ENCODE measurements around the gene P3R3URF.

The P3R3URF gene

GRCh38 chr1:46193984-46194570, 17.8 kb upstream of the P3R3URF start:
- DNase-seq = no peak

- no peak for DNase-seq
Measured at GRCh38 chr1:46193285-46193684, 17.0 kb upstream of the P3R3URF start.

- no peak for DNase-seq
Measured at GRCh38 chr1:46192171-46192570, 15.9 kb upstream of the P3R3URF start.

- DNase-seq = no peak
Measured at GRCh38 chr1:46191033-46191701, 14.9 kb upstream of the P3R3URF start.

GRCh38 chr1:46190539-46190938, 14.3 kb upstream of the P3R3URF start:
- DNase-seq = no peak

- no peak for DNase-seq
Measured at GRCh38 chr1:46188295-46189030, 12.2 kb upstream of the P3R3URF start.

- no peak for DNase-seq
Measured at GRCh38 chr1:46187106-46187869, 11.0 kb upstream of the P3R3URF start.

GRCh38 chr1:46186076-46186475, 9.8 kb upstream of the P3R3URF start:
- DNase-seq = no peak

- DNase-seq = no peak
Measured at GRCh38 chr1:46184920-46185658, 8.8 kb upstream of the P3R3URF start.

- DNase-seq = no peak
Measured at GRCh38 chr1:46183926-46184557, 7.8 kb upstream of the P3R3URF start.

- DNase-seq = peak; percentile 91
Measured at GRCh38 chr1:46183079-46183847, 7.0 kb upstream of the P3R3URF start.

- no peak for DNase-seq
Measured at GRCh38 chr1:46181343-46182260, 5.3 kb upstream of the P3R3URF start.

GRCh38 chr1:46180082-46180616, 3.9 kb upstream of the P3R3URF start:
- no peak for DNase-seq

- DNase-seq = peak; percentile 71
Measured at GRCh38 chr1:46179138-46180081, 3.1 kb upstream of the P3R3URF start.

GRCh38 chr1:46175243-46175642, 1.0 kb downstream of the P3R3URF start:
- DNase-seq = no peak

GRCh38 chr1:46174448-46175231, 1.6 kb downstream of the P3R3URF start, which contains the start of gene TSPAN1:
TSS of gene TSPAN1 (plus strand) at chr1:46175087. CDS start at chr1:46181108, 6,021 bp downstream.
- no peak for DNase-seq

- no peak for DNase-seq
Measured at GRCh38 chr1:46173361-46173856, 2.9 kb downstream of the P3R3URF start.

- no peak for DNase-seq
Measured at GRCh38 chr1:46172321-46172720, 4.0 kb downstream of the P3R3URF start.

Data from amniotic stem cell (primary cell).